Ascending aorta (tissue), 2 donors: Measurements from ENCODE around the gene TTLL1. TPM values are rescaled to one million over a fixed set of nuclear protein-coding genes. Genes with fewer than 3 reads are reported as not detected.
A peak's percentile ranks its signal among the peaks of the same experiment; 100 is the strongest.

Source experiments
- DNase-seq, 2 donors: peaks; one replicate each; pipeline ENCODE4 v3.0.0-alpha.2; 2019; ENCODE audit warnings: low spot score in 2 of 2
- H3K27ac ChIP-seq, 2 donors: fragments of 200-600 bp; sonication (generic); one replicate each; pipeline ENCODE4 v1.5.1; 2016 to 2017; ENCODE audit warnings: mild to moderate bottlenecking in 1 of 2
- H3K27me3 ChIP-seq: fragments of 200-600 bp; sonication (generic); one replicate; pipeline ENCODE4 v1.5.1; 2017
- H3K36me3 ChIP-seq, 2 donors: fragments of 200-600 bp; sonication (generic); one replicate each; pipeline ENCODE4 v1.5.1; 2016
- H3K4me1 ChIP-seq, 2 donors: fragments of 200-600 bp; sonication (generic); one replicate each; pipeline ENCODE4 v1.5.1; 2016 to 2017; ENCODE audit warnings: mild to moderate bottlenecking in 1 of 2
- H3K4me3 ChIP-seq, 2 donors: fragments of 200-600 bp; sonication (generic); one replicate each; pipeline ENCODE4 v1.5.1; 2016 to 2017; ENCODE audit warnings: mild to moderate bottlenecking in 1 of 2
- H3K9me3 ChIP-seq, 2 donors: fragments of 200-600 bp; sonication (generic); one replicate each; pipeline ENCODE4 v1.5.1; 2016
- intact Hi-C: fragments of 100-400 bp; cut with DNase I; formaldehyde crosslinking; loops from one replicate; pipeline ENCODE4 v1.15.1; 2023
- total RNA-seq: library from RNA; depleted of rRNA; stranded (reverse); fragments of >200 nt; gene quantifications from one replicate; pipeline ENCODE4 v1.1.0, GENCODE V29; 2016
- TF ChIP-seq, protein P1 (sequence below), 3 experiments: fragments of 200-600 bp in 2 of 3; fragments of 450-650 bp in 1 of 3; sonication (generic) in 2 of 3; IDR thresholded peaks; one replicate each; pipeline ENCODE4 v1.5.1; 2016 to 2019; ENCODE audit warnings: antibody characterized with exemption in 3 of 3, mild to moderate bottlenecking in 1 of 3, moderate library complexity in 1 of 3

Gene TTLL1
- 0.21 TPM for total RNA-seq

DNA sequence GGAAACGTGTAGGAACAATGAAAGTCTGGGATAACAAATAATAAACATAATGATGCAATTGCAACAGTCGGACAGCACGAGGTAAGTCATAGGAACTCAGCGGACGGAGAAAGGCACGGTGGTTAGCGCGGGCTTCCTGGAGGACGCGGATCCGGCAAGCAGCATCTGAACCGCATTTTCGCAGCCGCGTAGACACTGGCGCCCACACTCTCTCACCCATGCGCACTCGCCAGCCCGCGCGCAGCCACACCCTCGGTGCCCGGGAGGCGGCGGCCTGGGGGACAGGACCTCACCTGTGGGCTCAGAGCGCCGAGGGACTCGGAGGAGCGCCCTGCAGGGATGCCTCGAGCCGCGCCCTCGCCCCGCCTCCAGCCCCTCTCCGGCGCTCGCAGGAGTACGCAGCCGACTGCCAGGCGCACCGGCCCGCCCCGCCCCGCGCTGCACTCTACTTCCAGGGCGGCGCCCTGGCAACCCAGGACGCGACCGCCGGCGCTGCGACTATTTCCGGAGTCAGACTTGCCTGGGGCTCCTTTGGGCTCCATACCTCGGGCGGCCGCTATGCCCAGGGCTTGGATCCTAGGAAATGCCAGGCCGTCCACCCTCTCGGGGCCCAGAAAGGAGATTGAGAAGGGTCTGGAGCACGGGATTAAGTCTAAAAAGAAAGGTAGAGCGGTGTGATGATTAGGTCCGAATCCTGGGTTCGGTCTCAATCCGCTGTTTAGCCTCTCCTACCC is at the start of gene TTLL1:
Gene TTLL1, minus strand, starts transcription at position 408 of the 734 bp plus-strand sequence. CDS start 13,805 bp downstream, outside the sequence.
- no peak within 1 kb of the TSS for H3K27ac ChIP-seq
- H3K27me3 ChIP-seq, result no peaks in the 10 kb centered on the region
- H3K36me3 ChIP-seq, result no peaks in the 10 kb centered on the region
- no peaks in the 10 kb centered on the region for H3K9me3 ChIP-seq
- no peaks in the 10 kb centered on the region for H3K4me1 ChIP-seq
- intact Hi-C loops, result loop anchor here (10.0 kb wide), 1 partner anchor 434 kb away; no protein-coding TSS in a partner anchor
- DNase-seq, result peak; percentile 36 to 91
- peak within 1 kb of the TSS; percentile 61 to 85 for H3K4me3 ChIP-seq
- TF ChIP-seq, protein P1, sequence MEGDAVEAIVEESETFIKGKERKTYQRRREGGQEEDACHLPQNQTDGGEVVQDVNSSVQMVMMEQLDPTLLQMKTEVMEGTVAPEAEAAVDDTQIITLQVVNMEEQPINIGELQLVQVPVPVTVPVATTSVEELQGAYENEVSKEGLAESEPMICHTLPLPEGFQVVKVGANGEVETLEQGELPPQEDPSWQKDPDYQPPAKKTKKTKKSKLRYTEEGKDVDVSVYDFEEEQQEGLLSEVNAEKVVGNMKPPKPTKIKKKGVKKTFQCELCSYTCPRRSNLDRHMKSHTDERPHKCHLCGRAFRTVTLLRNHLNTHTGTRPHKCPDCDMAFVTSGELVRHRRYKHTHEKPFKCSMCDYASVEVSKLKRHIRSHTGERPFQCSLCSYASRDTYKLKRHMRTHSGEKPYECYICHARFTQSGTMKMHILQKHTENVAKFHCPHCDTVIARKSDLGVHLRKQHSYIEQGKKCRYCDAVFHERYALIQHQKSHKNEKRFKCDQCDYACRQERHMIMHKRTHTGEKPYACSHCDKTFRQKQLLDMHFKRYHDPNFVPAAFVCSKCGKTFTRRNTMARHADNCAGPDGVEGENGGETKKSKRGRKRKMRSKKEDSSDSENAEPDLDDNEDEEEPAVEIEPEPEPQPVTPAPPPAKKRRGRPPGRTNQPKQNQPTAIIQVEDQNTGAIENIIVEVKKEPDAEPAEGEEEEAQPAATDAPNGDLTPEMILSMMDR (IDR thresholded peaks at IDR 0.05), result no peak

DNA sequence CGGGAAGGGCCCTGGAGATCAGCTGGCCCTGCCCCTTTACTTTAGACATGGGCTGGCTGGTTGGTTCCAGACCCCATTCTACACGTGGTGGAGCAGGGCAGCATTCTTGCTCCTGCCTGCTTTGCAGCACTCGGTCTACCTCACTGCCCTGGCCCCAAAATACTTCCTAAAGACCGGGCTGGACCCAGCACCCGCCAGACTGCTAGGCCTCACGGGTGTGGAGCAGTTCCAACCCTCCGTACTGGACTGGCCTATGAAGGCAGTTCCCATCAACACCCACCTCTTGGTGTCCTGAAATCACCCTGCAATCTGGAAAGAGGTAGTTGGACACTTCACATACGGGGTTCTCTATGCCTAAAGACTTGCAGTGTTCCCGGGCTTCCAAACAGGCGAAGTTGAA is 47.6 kb upstream of the TTLL1 start:
- Histone ChIP-seq H3K4me3 (no peak overlapping the region), H3K27me3 (no peaks in the 10 kb centered on the region), H3K36me3 (peaks cover 28 to 50% of the 10 kb centered on the region in 2 donors), H3K9me3 (no peaks in the 10 kb centered on the region), H3K27ac (no peak overlapping the region), H3K4me1 (peaks cover 3 to 7% of the 10 kb centered on the region in 2 donors)
- TF ChIP-seq, protein P1 (IDR thresholded peaks at IDR 0.05), result no peak
- no peak for DNase-seq
- intact Hi-C loops, result no loop called here

DNA sequence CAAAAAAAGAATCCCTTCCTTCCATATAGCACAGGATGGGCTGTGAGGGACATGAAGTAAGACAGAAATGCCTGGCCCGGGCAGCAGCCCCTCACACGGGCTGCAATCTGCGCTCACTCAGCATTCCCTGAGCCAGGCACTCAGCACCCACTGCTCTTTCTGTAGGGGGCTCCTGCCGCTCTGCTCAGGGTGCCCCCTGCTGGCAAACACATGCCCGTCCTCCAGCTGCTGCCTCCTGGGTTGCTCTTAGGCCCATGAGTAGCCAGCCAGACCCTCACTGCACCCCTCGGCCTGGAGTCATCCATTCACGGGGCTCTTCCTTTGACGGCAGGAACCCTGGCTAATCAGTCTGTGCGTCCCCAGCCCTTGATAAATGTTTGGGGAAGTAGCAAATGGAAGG is 47.1 kb upstream of the TTLL1 start:
- Histone ChIP-seq H3K9me3 (no peaks in the 10 kb centered on the region), H3K27me3 (no peaks in the 10 kb centered on the region), H3K36me3 (peaks cover 28 to 50% of the 10 kb centered on the region in 2 donors), H3K4me3 (no peak overlapping the region), H3K27ac (no peak overlapping the region), H3K4me1 (peaks cover 3 to 9% of the 10 kb centered on the region in 2 donors)
- no peak for DNase-seq
- TF ChIP-seq, protein P1 (IDR thresholded peaks at IDR 0.05), result peak; percentile 9 to 49 (median 32)
- intact Hi-C loops, result no loop called here

DNA sequence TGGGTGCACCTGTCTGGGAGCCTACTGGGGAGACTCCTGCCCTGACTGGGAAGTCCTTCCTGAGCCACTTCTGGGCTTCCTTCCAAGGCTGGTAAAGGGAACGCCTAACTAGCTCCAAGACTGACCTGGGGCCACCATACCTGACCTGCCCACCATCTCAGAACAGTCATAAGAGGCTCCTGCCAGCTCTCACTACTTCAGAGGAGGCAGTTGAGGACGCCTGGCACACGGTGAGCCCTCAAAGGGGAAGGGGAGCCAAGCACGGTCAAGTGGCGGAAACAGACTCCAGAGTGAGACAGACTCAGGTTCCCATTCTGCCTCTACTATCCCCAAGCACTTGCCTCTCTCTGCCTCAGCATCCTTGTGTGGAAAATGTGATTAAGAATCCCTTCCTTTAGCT is 46.4 kb upstream of the TTLL1 start:
- intact Hi-C loops, result no loop called here
- DNase-seq, result no peak

DNA sequence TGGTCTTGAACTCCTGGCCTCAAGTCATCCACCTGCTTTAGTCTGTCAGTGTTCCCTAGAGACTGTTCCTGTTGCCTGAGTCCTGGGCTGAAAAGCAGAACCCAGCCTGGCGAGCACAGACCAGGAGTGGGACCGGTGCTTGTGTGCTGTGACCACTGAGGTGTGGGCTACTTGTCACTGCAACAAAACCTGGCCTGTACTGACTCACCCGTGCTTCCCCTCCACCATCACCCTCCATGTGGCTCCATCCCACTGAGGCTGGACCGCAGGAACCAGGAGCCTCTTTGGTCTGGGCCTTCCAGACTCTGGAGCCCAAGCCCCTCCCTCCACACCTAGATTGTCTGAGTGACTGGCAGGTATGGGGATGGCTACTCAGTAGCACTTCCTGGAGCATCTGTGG is 45.4 kb upstream of the TTLL1 start:
- no peak overlapping the region for H3K27ac ChIP-seq
- H3K36me3 ChIP-seq, result peaks cover 26 to 40% of the 10 kb centered on the region in 2 donors

More for the DNA sequence above, 46.4 kb upstream of the TTLL1 start:
- Histone ChIP-seq H3K4me1 (peaks cover 3 to 9% of the 10 kb centered on the region in 2 donors), H3K27ac (no peak overlapping the region), H3K27me3 (no peaks in the 10 kb centered on the region), H3K4me3 (no peak overlapping the region), H3K9me3 (no peaks in the 10 kb centered on the region), H3K36me3 (peaks cover 28 to 47% of the 10 kb centered on the region in 2 donors)
- TF ChIP-seq, protein P1 (IDR thresholded peaks at IDR 0.05), result no peak

More for the DNA sequence above, 45.4 kb upstream of the TTLL1 start:
- Histone ChIP-seq H3K4me1 (peaks cover 3 to 9% of the 10 kb centered on the region in 2 donors), H3K9me3 (no peaks in the 10 kb centered on the region), H3K4me3 (no peak overlapping the region), H3K27me3 (no peaks in the 10 kb centered on the region)
- DNase-seq, result no peak
- TF ChIP-seq, protein P1 (IDR thresholded peaks at IDR 0.05), result no peak
- intact Hi-C loops, result no loop called here
